ENCODE measurements around the gene HAPLN1.

The HAPLN1 gene

DNA sequence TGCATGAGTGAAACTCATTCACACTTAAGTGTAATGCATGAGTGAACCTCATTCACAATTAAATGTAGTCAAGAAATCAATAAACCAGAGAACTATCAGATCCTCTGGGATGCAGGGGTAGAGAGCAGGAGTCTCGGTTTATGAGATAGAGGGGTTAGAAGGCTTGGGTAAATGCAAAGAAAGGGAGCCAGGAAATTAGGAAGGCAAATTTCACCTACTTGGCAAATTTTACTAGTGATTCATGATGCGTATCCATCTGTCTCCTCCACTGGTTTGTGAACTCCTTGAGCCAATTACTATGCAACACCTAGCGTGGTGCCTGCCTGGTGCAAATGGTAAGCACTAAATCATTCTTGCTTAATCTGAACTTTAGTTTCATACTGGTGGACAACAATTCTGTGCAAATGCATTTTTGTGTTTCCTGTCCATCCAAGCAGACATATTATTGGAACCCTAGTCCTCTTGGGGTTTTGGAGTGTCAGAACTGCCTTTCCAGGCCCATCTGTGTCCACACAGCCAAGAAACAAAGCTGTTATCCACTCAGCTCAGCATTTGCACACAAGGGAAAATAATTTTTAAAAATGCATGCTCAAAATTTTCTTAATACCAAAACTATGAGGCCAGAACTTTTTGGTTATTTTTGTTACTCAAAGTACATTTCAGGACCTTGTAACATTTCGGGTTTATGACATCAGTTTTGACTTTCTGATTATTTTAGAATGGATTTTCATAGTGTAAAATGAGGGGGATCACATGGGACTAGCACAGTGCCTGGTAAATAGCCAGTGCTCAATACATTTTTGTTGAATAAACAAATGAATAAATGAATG is 5.2 kb downstream of the HAPLN1 start:
- no peak for FAIRE-seq

DNA sequence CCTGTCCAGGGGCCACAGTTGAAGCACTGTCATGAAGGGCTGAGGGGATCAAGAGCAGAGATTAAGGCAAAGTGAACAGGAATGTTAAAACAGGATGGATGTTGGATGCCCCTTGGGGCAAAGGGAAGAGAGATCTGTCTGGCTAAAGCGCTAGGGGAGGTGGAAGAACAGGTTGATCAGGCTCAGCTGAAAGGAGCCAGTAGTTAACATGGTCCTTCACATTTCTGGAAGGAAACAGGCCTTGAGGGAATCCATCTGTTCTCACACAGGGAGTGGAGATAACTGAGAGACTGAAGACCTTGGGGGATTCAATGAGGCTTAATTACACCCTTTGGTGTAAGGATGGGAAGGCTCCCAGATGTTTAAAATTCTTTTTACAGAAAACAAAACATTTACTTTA is 5.8 kb downstream of the HAPLN1 start:
- FAIRE-seq, result no peak

DNA sequence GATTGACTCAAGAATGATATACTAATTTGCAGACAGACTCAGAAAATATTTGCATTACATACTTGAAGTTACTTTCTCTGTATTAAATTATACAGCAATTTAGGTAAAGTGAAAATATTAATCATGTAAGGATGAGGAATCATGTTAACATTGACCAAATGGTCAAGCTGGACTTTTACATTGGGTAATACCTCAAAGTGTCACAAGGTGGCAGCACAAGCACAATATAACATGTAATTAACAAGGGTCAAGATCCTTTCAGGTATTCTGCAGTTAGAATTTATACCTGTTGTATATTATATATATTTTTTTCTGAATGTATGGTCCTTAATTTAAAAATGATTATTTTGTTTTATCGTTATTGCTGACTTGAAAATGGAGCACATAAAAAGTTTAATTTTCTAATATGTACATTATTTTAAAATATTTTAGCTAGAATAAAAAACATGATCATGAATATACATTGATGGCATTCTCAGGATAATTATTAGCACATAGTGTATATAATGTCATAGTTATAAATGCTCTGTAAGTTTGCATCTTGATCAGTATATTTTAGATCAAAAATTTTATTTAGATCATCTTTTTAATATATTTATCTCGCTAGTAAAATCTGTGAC is 8.6 kb downstream of the HAPLN1 start:
- FAIRE-seq, result peak; percentile 99

DNA sequence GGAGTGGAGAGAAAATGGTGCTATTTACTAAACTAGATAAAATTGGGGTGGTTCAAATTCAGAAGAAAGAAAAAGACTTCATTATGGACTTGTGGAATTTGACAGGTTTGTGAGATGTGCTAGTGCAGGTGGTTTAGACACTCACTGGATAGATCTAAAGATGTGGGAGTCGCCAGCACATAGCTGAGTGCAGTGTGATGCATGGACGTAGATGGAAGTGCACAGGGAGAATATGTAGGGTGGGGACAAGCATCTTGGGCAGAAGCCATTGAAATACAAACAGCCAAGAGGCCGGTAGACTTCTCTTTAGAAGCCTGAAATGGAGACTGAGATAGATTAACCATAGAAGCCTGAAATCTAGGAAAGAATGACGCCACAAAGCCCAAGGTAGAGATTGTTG is 10.7 kb downstream of the HAPLN1 start:
- FAIRE-seq, result no peak

DNA sequence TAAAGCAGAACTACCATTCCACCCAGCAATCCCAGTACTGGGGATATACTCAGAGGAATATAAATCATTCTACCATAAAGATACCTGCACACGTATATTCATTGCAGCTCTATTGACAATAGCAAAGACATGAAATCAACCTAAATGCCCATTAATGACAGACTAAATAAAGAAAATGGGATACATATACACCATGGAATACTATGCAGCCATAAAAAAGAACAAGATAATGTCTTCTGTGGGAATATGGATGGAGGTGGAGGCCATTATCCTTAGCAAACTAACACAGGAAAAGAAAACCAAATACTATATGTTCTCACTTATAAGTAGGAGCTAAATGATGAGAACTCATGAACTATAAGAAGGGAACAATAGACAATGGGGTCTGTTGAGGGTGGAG is 12.5 kb downstream of the HAPLN1 start:
- no peak for FAIRE-seq

DNA sequence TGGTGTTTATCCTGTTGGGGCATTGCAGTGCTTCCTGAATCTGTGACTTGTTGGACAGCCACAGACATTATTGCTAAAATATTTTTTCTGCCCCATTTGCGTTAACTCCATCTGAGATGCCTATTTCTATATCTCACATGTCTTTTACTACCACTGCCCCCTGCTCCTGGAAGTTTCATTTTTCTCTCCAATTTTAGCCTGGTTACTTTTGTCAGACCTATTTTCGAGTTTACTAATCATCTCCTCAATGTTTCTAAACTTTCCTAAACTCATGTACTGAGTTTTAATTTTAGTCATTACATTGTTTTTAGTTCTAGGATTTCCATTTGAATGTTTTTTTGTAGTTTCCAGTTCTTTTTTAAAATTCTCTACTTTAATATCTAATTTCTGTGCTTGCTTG is 17.6 kb downstream of the HAPLN1 start:
- FAIRE-seq, result no peak

DNA sequence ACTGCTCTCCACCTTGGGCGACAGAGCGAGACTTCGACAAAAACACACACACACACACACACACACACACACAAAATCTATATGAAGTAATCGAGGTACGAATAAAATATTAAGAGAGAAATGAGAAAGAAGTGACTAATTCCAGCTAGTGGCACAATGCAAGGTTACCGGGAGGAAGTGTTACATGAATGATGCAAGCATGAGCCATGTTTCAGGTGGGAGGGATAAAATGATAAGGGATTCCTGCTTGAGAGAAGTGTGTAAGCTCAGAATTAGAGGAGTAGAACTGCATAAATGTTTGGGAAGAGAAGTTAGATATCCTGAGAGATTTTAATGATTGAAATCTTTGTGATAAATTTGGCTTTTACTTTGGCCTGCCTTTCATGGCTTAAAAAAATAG is 18.8 kb downstream of the HAPLN1 start:
- no peak for FAIRE-seq

DNA sequence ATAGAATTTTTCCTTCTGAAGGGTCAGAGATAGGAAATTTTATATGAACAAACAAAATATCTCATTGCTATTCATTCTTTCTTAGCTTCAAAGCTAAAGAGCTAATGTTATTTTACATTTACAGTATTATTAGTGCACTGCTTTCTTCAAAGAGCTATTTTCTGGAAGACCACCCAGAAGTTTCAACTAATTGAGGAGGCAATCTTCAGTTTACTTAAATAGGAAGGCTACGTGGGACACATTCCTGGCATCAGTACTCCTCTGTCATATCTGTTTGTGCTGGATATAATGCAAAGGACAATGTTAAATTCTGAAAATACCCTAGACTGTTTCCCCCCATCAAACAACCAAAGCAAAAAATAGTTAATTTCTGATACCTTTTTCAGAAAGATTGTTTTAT is 30.8 kb downstream of the HAPLN1 start:
- no peak for FAIRE-seq

DNA sequence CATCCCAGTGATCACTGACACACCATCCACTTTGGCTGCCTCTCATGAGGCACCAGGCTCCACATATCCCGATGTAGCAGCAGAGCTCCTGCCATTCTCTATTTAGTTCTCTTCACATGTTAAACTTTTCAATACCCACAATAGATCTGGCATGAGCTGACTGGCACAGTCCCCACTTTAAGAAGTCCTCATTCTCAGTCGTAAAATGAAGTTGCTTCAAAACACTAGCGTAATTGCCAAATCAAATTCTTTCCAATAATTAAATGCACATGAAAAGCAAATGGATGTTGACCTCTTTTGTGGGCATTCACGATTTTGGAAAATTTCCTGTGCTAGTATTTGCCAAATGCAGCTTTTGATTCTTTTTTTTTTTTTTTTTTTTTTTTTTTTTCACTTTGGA is 32.4 kb downstream of the HAPLN1 start:
- no peak for FAIRE-seq

DNA sequence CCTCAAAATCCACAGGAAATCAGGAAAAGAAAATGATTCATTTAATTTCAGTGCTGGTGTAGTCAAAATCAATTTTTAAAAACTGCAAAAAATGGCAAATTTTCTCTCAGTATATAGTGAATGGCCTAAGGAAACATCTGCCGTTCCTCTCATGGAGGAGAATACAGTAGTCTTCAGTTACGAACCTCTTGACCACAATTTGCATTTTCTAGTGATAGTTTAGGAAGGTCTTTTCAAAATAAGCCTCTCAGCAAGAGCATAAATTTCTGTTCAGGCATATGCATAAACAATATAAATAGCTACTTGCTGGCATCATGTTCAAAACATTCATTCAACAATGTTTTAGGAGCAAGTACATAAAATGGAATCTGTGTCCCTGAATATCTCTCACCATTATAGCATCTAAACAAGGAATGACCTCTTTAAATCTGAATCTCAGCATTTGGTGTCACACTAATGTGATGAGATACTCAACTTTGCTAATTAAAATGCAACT is 33.5 kb downstream of the HAPLN1 start:
- FAIRE-seq, result no peak

DNA sequence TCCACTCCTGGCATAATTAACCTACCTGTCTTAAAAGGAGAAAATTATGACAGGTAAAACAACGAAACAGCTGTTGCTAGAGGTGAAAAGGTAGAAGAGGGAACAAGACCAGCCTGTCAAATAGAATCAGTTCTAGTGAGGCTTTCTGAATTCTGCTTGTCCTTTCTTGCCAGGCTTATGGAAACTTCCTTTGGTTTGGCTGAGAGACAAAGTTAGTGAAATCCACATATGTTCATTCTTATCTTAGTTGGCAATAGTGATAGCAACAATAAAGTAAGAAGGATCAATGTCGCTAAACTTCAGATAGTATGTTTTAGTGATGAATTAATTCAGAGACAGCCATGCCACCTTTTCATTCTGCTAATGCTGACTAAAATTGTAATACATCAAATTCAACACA is 34.4 kb downstream of the HAPLN1 start:
- no peak for FAIRE-seq

DNA sequence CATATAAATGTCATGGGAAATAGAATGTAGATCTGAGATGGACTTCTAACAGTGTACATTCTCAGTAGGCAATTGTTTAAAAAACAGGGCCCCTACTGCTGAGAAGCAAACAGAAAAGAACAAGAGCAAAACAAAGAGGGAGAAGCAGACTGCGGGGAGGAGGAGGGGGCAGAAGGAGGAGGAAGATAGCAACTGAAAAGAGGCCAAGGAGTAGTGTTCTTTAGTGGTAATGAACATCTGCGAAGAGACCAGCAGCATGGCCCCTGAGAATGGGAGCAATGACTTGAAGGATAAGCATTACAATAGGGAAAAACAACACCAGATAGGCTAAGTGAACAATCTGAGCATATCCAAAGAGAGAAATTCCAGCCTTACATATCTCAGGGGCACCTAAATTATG is 36.8 kb downstream of the HAPLN1 start:
- no peak for FAIRE-seq

DNA sequence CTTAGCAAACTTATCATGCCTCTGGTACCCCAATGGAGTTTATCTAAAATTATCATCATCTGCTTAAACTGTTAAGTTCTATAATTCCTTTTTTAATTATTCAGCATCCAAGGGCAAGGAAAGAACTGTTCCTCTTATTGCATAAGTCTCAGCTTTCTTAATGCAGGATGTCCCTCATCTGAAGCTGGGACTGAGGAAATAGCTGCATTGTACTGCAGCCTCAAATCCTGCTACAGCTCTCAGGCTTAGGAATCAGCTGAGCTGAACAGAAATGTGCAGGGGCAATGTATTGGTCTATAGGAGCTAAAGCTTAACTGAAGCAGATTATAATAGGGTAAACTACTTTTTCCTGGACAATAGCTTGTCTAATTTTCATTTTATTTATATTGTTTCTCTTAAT is 48.0 kb downstream of the HAPLN1 start:
- no peak for FAIRE-seq

DNA sequence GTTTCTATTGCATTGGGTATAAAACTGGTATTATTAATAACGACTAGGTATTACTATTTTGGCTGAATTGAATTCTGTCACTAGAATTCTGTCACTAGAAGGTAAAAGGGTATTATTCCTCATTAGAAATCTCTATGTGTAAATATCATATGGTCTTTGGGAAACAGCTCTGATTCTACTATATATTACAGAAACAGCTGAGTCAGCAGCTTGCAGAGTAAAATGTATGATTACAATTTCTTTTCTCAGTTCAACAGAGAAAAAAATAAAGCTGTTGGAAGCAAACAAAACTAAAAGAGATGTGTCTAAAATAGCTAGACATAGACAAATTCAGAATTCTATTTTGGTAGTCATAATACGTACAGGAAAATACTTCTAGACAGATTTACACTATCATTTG is 48.5 kb downstream of the HAPLN1 start:
- FAIRE-seq, result no peak

DNA sequence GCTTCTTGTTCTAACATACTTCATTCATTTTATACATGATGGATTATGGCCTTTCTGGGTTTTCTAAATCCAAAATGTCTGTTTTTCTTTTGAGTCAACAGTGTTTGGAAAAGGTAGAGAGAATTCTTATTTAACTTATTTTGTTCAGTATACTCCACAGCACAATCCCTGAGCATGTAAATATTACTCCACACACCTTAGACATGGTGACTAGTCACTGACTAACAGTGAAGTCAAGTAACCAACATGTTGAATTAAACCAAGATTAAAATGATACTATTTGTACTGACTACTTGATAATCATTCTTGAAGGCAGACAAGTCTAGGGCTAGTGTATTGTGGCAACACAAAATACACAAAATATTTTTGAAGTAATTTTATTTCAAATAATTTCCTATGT is 55.0 kb downstream of the HAPLN1 start:
- FAIRE-seq, result no peak

DNA sequence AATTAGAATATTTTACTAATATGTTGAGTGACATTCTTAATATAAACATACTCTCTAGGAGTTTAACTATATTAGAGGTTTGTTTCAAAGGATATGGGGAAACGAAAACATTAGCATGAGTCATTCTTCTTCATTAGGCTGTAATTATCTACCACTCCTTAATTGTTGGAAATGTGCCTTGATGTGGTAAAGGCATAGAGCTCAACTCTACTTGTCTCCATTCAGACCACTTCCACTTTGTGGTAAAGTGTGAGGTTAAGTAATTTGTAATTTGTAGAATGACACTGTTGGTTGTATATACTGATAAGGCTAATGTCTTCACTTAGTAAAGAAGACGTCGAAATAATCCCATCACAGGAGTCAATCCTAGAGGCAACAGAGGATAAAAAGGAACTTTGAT is 58.1 kb downstream of the HAPLN1 start:
- no peak for FAIRE-seq

DNA sequence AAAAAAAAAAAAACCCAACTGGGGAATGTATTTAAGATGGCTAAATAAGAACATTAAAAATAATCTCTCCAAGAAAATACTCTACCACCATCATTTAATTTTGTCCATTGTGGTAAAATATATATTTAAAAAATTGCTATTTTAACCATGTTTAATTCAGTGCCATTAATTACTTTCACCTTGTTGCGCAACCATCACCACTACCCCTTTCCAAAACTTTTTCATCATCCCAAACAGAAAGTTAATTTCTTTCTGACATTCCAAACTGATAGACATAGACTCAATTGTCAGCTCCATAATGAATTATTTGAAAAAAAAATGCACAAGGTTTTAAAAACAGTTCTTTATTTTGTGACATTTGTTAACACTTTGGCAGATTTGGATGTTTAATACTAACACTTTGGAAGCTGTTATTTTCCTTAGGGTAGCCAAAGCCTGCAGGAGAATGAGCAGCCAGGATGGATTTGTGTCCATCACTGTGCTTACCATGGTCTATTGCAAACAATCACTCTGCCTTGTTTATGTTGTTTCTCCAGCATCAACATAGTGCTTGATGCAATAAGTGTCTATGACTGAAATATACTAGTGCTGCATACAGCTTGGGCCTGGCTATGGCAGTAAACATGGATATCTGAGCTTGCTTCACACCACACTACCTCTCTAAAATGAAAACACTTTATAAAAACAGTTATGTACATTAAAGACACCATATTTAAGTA is 62.7 kb downstream of the HAPLN1 start:
- no peak for FAIRE-seq

DNA sequence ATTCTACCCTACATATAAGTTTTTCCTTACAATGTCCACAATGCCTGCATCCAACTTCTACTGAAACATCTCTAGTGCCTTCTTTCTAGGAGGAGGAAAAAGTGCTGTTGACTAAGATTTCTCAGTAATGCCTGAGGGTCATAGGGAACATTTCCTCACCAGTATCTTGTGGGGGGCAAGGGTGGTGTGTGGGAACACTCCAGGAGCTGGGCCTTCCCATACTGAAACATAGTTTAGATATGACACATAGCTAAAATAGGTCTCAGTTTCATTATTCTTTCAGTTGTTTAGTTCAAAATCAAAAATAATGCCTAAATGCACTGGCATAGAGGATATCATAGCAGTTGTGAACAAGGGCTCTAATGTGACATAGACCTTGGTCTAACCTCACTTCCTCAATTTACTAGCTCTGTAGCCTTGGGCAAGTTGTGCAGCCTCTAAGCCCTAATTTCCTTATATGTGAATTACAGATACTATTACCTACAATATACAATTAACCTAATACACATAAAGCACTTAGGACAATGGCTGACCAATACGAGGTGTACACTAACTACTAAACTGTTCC is 66.1 kb downstream of the HAPLN1 start:
- no peak for FAIRE-seq

DNA sequence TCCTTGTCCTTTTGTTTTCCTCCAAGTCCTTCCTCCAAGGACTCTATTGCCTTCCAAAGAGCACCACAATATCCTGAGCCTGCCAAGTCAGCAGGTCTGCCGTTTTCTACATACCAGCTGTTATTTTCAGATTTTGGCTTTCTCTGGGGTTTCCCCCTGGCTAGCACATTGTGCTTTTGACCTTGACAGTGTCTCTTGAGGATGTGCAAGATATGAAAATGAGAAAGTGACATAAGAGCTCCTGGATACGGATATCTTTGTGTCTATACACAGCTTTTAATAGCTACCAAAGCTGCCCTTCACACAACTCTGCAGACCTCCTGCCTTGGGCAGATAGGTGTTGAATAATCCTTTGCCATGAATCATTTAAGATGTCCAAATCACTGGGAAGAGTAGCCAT is 67.0 kb downstream of the HAPLN1 start:
- no peak for FAIRE-seq

DNA sequence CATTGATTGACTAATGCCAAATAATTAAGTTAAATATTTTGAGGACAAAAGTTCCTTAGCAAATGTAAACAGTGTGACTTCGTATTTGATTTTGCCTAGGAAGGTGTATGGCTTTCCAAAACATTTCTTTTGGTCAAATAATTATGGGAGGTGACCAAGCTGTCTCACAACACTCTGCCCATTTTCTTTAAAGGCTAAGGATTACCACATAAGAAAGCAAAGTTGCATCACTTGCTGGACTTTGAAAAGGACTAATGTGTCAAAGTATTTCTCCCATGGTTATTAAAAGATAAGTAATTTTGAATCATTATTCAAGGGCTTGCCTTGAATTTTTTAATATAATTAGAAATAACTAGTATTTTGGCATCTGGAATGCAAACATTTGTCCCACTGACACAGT is 74.7 kb downstream of the HAPLN1 start:
- no peak for FAIRE-seq

DNA sequence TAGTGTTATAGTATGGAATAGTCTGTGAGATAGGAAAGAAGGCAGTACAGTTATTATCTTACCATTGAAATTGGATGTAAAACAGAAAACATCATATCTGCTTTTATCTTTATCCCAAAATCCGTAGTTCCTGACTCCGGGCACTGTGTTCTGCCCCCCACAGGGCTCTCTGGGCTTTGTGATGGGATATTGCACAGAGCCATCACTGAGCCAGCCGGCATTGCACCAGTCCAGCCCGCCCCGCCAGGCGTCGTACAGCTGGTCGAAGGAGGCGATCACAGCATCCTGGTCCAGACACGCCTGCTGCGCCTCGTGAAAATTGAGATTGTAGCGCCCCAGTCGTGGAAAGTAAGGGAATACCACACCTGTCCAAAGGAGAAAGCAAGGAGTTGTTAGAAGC is 76.4 kb downstream of the HAPLN1 start:
- FAIRE-seq, result no peak

DNA sequence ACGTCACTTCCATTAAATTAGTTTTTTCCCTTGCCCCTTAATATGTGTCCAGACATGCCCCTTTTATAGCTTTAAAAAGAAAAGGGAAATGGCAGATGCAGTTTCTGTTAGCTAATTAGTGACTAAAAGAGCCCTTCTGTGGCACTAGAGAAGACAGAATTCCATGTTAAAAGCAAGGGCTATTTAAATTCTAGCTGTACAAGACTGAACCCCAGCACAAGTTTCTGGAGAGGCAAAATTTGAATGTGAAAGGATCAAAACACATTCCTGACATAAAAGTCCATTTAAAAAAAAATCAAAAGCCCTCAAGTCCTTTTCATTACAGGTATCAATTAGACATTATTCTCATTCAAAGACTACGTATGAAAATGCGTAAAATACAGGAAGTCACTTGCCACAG is 78.7 kb downstream of the HAPLN1 start:
- no peak for FAIRE-seq

DNA sequence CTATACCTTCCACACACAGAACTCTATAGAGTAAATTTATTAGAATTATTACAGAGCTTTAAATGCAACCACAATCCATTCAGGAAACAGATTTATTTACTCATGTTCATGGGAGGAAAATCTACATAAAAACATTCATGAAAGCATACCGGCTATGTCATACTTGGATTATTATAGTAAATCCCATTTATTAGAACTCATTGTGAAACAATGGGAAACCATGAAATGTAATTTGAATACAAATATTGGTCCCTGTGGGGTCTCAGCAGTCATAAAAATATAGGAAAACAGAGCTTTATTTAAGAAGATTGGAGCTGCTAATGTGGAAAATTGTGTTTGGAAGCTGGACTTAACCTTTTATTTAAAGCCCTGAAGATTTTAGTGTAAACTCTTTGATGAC is 80.7 kb downstream of the HAPLN1 start:
- FAIRE-seq, result no peak

DNA sequence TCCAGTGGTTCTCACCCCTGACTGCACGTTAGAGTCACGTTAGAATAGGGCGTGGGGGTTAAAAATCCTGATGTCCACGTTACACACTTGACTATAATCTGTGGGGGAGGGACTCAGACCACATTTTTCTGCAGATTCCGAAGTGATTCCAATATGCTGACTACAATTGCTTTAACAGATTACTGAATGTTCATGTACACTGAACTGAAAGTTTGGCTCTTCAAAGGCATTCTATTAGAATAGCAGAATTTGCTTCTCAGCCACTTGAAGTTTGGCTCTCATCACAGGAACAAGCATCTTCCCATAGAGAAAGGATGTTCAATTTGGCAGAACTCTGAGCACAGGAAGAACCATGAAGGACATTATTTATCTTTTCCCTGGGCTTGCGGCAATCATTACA is 84.5 kb downstream of the HAPLN1 start:
- no peak for FAIRE-seq
